Glutamatergic neuron (in vitro differentiated cells): ENCODE data around the gene WFIKKN2. TPM values are rescaled to one million over a fixed set of nuclear protein-coding genes. Genes with fewer than 3 reads are reported as not detected.

ENCODE experiments used
- DNase-seq: peaks from one replicate; pipeline ENCODE4 v3.0.0; 2022
- H3K27ac Mint-ChIP-seq: one replicate; pipeline ENCODE4 v1.8.0; 2020; ENCODE audit warnings: mild to moderate bottlenecking, mixed read lengths, inconsistent platforms; ENCODE audit not compliant: unreplicated experiment
- H3K27me3 Mint-ChIP-seq: one replicate; pipeline ENCODE4 v1.8.0; 2020; ENCODE audit warnings: mild to moderate bottlenecking, moderate library complexity, mixed read lengths, inconsistent platforms; ENCODE audit not compliant: unreplicated experiment
- H3K36me3 Mint-ChIP-seq: one replicate; pipeline ENCODE4 v1.8.0; 2020; ENCODE audit warnings: mild to moderate bottlenecking, mixed read lengths, inconsistent platforms; ENCODE audit not compliant: unreplicated experiment
- H3K4me1 Mint-ChIP-seq: one replicate; pipeline ENCODE4 v1.8.0; 2020; ENCODE audit warnings: mild to moderate bottlenecking, low read depth, mixed read lengths, inconsistent platforms; ENCODE audit not compliant: unreplicated experiment
- H3K4me3 Mint-ChIP-seq: one replicate; pipeline ENCODE4 v1.8.0; 2020; ENCODE audit warnings: mild to moderate bottlenecking, mixed read lengths, inconsistent platforms; ENCODE audit not compliant: unreplicated experiment
- H3K9me3 Mint-ChIP-seq: one replicate; pipeline ENCODE4 v1.8.0; 2020; ENCODE audit warnings: mild to moderate bottlenecking, moderate library complexity, mixed read lengths, inconsistent platforms; ENCODE audit not compliant: unreplicated experiment
- total RNA-seq: library from RNA; stranded (reverse); fragmentation: NEBNext Ultra II Directional; extraction: Animal tissue kit (Norgen Biotek cat#: 25700); gene quantifications from one replicate; pipeline ENCODE4 v1.2.1, GENCODE V29; 2021; ENCODE audit not compliant: unreplicated experiment
- TF ChIP-seq, protein P1 (sequence below): fragments of 200-600 bp; sonication (generic); IDR thresholded peaks from one replicate; pipeline ENCODE4 v1.5.0; 2021; ENCODE audit not compliant: partially characterized antibody, unreplicated experiment

Gene WFIKKN2
- total RNA-seq, 1 donor from 2014 or later = 3.5 TPM

DNA sequence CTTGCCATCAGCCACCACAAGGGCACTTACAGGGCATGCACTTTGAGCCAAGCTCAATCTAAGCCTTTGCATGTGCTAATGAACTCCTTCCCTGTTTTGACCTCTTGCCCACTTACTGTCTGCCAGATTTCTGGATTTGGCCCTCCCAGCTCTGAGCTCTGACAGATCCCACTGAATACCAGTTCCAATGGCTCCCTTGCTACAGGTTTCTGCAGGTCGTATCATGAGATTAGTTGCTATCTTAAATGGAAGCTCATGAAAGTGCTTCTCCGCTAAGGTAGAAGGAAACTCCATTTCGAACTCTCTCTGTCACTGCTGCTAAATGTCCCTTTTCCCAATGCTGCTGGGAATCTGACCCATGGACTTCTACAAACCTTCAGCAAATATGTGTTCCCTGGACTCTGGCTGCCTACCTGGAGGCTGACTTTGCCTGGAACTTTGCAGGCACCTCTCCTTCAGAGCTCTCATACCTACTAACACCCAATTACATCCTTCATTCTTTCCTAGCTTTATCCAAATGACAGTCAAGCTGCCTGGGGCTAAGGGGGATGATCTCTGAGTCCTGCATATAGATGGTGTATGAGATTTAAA is 54.2 kb downstream of the WFIKKN2 start:
- TF ChIP-seq, protein P1, sequence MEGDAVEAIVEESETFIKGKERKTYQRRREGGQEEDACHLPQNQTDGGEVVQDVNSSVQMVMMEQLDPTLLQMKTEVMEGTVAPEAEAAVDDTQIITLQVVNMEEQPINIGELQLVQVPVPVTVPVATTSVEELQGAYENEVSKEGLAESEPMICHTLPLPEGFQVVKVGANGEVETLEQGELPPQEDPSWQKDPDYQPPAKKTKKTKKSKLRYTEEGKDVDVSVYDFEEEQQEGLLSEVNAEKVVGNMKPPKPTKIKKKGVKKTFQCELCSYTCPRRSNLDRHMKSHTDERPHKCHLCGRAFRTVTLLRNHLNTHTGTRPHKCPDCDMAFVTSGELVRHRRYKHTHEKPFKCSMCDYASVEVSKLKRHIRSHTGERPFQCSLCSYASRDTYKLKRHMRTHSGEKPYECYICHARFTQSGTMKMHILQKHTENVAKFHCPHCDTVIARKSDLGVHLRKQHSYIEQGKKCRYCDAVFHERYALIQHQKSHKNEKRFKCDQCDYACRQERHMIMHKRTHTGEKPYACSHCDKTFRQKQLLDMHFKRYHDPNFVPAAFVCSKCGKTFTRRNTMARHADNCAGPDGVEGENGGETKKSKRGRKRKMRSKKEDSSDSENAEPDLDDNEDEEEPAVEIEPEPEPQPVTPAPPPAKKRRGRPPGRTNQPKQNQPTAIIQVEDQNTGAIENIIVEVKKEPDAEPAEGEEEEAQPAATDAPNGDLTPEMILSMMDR = no peak
- Mint-ChIP-seq H3K27me3 (peaks cover 3% of the 10 kb centered on the region), H3K27ac (no peak overlapping the region), H3K9me3 (peaks cover 1% of the 10 kb centered on the region), H3K36me3 (no peaks in the 10 kb centered on the region), H3K4me1 (peaks cover 7% of the 10 kb centered on the region), H3K4me3 (no peak overlapping the region)
- DNase-seq = no peak

DNA sequence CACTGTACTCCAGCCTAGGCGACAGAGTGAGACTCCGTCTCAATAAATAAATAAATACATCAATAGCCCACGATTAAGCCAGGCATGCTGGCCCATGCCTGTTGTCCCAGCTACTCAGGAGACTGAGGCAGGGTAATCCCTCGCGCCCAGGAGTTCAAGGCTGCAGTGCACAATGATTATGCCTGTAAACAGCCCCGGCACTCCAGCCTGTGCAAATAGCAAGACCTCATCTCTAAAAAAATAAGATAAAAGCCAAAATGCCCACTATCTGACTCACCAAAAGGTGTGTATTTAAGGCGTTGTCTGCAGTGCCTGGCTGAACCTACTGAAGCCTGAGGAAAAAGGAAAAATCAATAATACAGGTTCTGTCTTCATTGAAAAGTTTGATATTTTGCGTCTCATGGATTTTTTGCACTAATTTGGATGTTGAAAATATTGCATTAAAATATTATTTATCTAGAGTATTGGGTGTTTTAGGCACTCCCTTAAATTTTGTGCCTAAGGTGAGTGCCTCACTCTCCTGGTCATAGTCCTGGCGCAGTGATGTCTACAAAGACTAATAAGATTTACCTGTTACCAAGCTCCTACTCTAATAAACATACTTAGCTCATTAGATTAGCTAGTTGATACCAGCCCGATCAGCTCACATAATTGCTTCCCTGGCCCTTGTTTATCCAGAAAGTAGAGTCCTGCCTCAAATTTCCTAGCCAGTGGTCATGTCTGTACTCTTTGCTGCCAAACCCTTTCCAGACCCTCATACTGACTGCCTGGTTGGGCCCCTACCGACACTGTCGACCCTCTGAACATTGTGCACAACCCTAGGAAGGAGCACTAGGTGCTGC is 55.5 kb downstream of the WFIKKN2 start:
- peaks cover 7% of the 10 kb centered on the region for H3K4me1 Mint-ChIP-seq
- no peak overlapping the region for H3K4me3 Mint-ChIP-seq
- DNase-seq = no peak
- H3K27me3 Mint-ChIP-seq = peaks cover 3% of the 10 kb centered on the region
- TF ChIP-seq, protein P1 = no peak
- peaks cover 3% of the 10 kb centered on the region for H3K9me3 Mint-ChIP-seq
- H3K27ac Mint-ChIP-seq = no peak overlapping the region
- no peaks in the 10 kb centered on the region for H3K36me3 Mint-ChIP-seq

DNA sequence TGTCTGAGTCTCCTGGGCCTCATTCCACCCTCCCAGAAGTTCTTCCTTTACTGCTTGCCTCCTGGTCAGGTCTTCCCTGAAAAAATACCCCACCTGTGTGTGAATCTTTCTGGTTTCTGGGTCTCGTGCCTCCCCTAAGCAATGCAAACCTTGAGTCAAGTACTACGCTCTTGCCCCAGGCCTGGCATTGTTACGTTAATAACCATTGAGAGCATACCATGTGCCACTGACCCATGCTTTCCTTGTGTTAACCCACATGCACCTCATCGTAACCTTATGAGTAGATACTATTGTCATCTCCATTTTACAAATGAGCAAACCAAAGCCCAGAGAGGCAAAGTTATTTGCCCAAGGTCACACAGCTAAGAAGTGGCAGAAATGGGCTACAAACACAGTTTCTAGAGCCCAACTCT is 56.2 kb downstream of the WFIKKN2 start:
- H3K9me3 Mint-ChIP-seq = peaks cover 3% of the 10 kb centered on the region
- no peak overlapping the region for H3K4me3 Mint-ChIP-seq
- TF ChIP-seq, protein P1 = no peak
- no peak overlapping the region for H3K27ac Mint-ChIP-seq
- peaks cover 7% of the 10 kb centered on the region for H3K4me1 Mint-ChIP-seq
- DNase-seq = no peak
- no peaks in the 10 kb centered on the region for H3K36me3 Mint-ChIP-seq
- H3K27me3 Mint-ChIP-seq = peaks cover 3% of the 10 kb centered on the region

Other genes starting within 250 kb of the WFIKKN2 start
- gene ABCC3, start 200.7 kb upstream of the WFIKKN2 start, total RNA-seq = not detected
- gene ANKRD40, start 127.7 kb upstream of the WFIKKN2 start, total RNA-seq = 40.8 TPM
- gene LUC7L3, start 116.0 kb upstream of the WFIKKN2 start, total RNA-seq = 222 TPM
- not detected for gene ANKRD40CL, start 68.1 kb upstream of the WFIKKN2 start, total RNA-seq
- 78.7 TPM for gene TOB1, start 30.8 kb downstream of the WFIKKN2 start, total RNA-seq